ENCODE data around the gene DCC.

Gene DCC

DNA sequence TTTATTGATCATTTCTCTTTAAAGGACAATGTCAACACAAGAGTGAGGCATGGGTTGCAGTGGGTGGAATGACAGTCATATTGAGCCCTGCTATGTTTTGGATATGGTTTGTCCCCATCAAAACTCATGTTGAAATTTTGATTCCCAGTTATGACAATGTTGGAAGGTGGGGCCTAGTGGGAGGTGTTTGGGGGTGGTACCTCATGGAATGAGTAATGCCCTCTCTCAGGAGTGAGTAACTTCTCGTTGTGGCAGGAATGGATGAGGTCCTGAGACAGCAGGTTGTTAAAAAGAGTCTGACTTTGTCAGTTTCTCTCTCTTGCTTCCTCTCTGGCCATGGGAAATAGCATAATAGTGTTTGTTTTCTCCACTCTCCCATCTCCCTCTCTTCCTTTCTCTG is 345.3 kb downstream of the DCC start:
- peaks cover 4% of the 10 kb centered on the region for H3K9me3 Mint-ChIP-seq
- H3K4me3 Mint-ChIP-seq = no peak overlapping the region
- H3K36me3 Mint-ChIP-seq = no peaks in the 10 kb centered on the region
- no peak overlapping the region for H3K27ac Mint-ChIP-seq
- DNase-seq (ENCODE audit: low spot score in 2 of 2) = no peak
- H3K4me1 Mint-ChIP-seq = no peaks in the 10 kb centered on the region
- ATAC-seq = no peak

DNA sequence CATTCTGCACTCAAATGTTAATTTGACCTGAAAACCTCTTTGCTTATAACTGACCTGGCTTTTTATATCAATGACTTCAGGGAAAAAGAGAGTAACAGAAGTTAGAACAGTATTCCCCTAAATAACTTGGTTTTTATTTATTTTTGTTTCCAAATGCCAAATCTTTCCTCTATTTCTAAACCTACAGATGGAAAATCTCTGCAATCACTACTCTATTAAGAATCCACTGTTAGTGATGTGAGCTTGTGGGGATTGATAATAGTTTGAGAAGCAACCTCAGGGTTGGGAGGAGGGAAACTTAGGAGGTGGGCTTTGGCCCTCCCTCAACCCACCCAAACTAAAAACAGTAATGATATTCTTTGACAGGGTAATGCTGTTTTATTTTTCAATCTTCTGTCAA is 351.8 kb downstream of the DCC start:
- Mint-ChIP-seq H3K36me3 (no peaks in the 10 kb centered on the region), H3K4me1 (no peaks in the 10 kb centered on the region), H3K27ac (no peak overlapping the region), H3K9me3 (peaks cover 8% of the 10 kb centered on the region), H3K4me3 (no peak overlapping the region)
- ATAC-seq (no peak), DNase-seq (ENCODE audit: low spot score in 2 of 2) (no peak)

DNA sequence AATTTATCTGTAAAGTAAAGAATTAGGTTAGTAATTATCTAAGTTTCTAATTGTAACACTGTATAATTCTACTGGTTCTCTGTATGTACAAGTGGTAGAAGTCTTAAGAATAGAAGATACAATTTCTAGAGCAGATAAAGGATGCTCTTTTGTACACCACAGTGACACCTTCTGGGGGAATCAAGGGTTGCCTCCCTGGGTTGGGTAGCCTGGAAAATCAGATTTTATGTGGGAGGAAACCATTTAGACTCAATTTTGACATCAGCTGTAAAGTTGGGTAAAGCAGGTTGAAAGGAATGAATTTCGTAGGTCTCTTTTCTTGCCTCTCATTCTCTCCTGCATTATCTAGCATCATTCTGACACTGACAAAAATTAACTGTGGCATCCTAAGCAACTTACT is 354.8 kb downstream of the DCC start:
- no peak overlapping the region for H3K27ac Mint-ChIP-seq
- ATAC-seq (no peak), DNase-seq (ENCODE audit: low spot score in 2 of 2) (no peak)
- H3K9me3 Mint-ChIP-seq = peaks cover 6% of the 10 kb centered on the region
- no peak overlapping the region for H3K4me3 Mint-ChIP-seq
- H3K4me1 Mint-ChIP-seq = no peaks in the 10 kb centered on the region
- no peaks in the 10 kb centered on the region for H3K36me3 Mint-ChIP-seq

DNA sequence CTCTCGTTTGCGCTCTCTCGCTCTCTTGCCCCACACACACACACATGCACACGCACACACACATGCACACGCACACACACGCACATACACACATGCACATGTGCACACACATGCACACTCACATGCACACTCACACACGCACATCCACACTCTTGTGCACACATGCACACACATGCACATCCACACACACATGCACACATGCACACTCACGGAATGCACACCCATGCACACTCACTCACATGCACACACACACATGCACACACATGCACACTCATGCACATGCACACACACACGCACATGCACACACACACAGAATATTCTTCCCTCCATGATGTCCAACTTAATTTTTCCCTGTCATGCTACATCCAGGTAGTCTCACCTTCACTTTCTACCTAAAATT is 360.1 kb downstream of the DCC start:
- H3K27ac Mint-ChIP-seq = no peak overlapping the region
- H3K4me3 Mint-ChIP-seq = no peak overlapping the region
- H3K36me3 Mint-ChIP-seq = no peaks in the 10 kb centered on the region
- ATAC-seq (no peak), DNase-seq (ENCODE audit: low spot score in 2 of 2) (no peak)
- H3K9me3 Mint-ChIP-seq = peaks cover 8% of the 10 kb centered on the region
- no peaks in the 10 kb centered on the region for H3K4me1 Mint-ChIP-seq

DNA sequence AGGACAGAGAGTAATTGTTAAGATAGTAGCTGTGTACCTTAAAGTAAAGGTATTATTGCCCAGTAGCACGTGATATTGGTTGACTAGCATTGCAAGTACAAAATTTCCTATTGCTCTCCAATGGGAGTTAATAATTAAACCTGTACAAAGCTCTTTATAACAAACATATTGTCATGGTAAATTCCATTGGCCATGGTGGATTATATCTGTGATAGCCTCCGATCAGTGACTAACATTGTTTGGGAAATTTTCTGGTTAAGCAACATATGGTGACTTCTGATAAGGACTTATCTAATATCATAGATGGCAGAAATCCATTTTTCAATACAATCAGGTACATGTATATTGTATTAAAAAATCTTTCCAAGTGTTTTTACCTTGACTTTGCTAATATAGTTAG is 360.8 kb downstream of the DCC start:
- ATAC-seq (no peak), DNase-seq (ENCODE audit: low spot score in 2 of 2) (no peak)
- Mint-ChIP-seq H3K36me3 (no peaks in the 10 kb centered on the region), H3K27ac (no peak overlapping the region), H3K4me1 (no peaks in the 10 kb centered on the region), H3K9me3 (peaks cover 6% of the 10 kb centered on the region), H3K4me3 (no peak overlapping the region)

DNA sequence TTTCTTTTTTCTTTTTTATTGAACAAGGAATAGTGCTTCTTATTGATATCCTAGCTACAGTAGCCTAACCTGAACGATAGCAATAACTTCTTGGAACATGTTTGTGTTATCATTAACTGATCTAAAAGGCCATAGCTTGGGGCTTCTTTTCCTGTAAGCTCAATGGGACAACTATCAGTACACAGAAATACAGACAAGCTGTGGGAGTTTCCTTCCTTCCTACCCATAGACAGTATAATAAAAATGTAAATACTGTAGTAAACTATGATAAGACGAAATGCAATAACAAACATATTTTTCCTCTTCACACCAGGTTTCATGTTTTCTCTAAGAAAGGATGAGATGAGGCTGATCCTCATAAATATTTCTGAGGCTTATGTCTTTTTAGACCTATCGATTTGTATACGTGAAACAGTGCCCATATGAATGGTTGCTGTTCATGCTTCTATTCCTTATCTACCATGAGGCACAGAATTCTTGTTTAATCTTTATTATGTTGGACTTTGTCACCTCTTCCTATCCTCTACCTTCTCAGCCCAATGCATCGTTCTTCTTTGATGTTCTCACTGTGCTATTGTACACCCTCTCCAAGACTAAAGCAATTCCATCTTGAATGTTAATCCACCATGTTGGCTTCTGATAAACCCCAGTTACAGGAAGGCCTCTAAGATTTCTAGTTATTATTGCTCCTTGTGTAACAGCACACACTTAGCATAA is 361.4 kb downstream of the DCC start:
- Mint-ChIP-seq H3K27ac (no peak overlapping the region), H3K9me3 (peaks cover 6% of the 10 kb centered on the region), H3K4me3 (no peak overlapping the region), H3K4me1 (no peaks in the 10 kb centered on the region), H3K36me3 (no peaks in the 10 kb centered on the region)
- ATAC-seq (no peak), DNase-seq (ENCODE audit: low spot score in 2 of 2) (no peak)

DNA sequence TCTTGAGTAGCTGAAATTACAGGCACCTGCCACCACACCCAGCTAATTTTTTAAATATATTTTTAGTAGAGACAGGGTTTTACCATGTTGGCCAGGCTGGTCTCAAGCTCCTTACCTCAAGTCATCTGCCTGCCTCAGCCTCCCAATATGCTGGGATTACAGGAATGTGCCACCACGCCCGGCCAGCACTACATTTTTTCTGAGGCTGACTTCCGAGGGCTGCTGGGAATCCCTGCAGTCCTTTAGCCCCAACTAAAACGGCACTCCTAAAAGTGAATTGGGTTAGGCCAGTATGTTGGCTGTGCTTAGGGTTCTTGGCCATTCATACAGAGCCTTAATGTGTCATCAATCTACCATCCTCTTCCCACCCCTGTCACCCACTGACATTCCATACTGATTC is 375.4 kb downstream of the DCC start:
- H3K4me3 Mint-ChIP-seq = no peak overlapping the region

DNA sequence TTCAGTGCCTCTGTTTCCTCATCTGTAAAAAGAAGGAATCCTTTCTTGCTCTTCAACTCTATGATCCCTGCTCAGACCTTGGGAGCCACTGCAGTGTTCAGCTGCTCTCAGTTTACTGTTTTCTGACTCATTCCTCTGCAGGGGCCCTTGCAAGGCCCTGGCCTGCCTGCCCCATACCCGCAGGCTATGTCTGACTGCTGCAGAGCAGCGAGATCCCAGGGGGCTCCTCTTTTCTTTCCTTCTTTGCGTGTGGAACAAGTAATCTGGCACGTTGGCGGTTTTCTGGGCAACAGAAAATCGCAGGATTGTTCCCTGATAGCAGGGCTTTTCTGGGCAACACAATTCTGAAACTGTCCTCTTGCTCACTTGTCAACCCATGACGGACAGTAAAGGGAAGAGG is 376.0 kb downstream of the DCC start:
- Mint-ChIP-seq H3K9me3 (peaks cover 7% of the 10 kb centered on the region), H3K4me3 (no peak overlapping the region), H3K27ac (no peak overlapping the region), H3K36me3 (no peaks in the 10 kb centered on the region), H3K4me1 (no peaks in the 10 kb centered on the region)
- ATAC-seq (no peak), DNase-seq (ENCODE audit: low spot score in 2 of 2) (no peak)

More for the DNA sequence above, 375.4 kb downstream of the DCC start:
- ATAC-seq (no peak), DNase-seq (ENCODE audit: low spot score in 2 of 2) (no peak)
- H3K27ac Mint-ChIP-seq = no peak overlapping the region
- H3K4me1 Mint-ChIP-seq = no peaks in the 10 kb centered on the region
- H3K9me3 Mint-ChIP-seq = peaks cover 7% of the 10 kb centered on the region
- H3K36me3 Mint-ChIP-seq = no peaks in the 10 kb centered on the region

DNA sequence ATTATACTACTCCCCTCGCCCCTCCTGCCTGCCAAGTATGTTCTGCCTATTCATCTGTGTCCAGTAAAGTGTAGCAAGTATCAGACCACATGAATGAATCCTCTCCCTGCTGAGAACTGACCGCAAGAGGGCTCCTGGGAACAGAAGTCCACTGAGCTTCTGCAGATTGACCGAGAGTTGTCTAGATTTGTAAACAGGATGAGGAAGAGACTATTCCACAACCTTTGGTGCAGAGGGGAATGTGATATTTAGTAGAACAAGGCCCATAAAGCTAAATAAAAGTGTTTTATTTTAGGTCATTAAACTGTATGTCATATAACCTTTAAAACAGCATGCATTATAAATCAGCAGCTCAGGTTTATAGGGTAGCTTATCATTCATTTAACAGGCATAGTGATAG is 377.0 kb downstream of the DCC start:
- Mint-ChIP-seq H3K4me1 (no peaks in the 10 kb centered on the region), H3K36me3 (no peaks in the 10 kb centered on the region), H3K4me3 (no peak overlapping the region), H3K9me3 (peaks cover 7% of the 10 kb centered on the region), H3K27ac (no peak overlapping the region)
- ATAC-seq (no peak), DNase-seq (ENCODE audit: low spot score in 2 of 2) (no peak)

DNA sequence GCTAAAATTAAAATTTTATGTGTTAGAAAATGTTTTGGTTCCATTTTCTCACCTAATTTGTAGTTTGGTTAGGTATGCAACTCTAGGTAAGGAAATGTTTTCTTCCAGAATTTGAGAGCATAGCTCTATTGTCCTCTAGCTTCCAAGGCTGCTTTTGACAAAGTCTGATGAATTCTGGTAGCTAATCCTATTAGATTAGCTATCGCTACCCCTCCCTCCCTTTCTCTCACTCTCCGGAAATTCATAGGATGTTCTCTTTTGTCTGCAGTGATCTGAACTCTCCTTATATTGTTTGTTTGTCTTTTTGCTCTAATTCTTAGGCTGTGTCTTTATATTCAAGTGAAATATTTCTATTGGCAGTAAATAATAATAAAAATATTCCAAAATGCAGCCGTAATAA is 382.9 kb downstream of the DCC start:
- no peaks in the 10 kb centered on the region for H3K4me1 Mint-ChIP-seq
- no peak overlapping the region for H3K4me3 Mint-ChIP-seq
- H3K27ac Mint-ChIP-seq = no peak overlapping the region
- no peak for ATAC-seq
- peaks cover 12% of the 10 kb centered on the region for H3K9me3 Mint-ChIP-seq
- DNase-seq (ENCODE audit: low spot score in 2 of 2) = no peak
- H3K36me3 Mint-ChIP-seq = no peaks in the 10 kb centered on the region

DNA sequence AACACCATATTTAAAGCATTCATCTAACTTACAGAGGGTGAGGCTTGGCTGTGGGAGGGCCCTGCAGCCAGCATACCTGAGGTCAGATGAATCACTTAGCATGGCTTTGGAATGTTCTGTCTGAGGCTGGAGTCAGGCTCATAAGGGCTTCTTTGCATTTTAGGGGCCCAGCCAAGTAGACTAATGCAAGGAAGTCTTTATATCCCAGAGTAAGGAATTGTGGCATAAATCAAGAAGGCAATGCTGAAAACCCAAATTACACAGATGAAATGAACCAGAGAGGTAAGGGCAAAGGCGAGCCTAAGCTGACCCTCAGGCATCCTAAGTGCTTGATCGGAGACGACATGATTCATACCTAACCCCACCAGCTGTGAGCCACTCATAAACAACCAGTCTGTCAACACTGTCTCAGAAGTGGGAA is 383.6 kb downstream of the DCC start:
- Mint-ChIP-seq H3K4me3 (no peak overlapping the region), H3K27ac (no peak overlapping the region), H3K36me3 (no peaks in the 10 kb centered on the region), H3K4me1 (no peaks in the 10 kb centered on the region), H3K9me3 (peaks cover 16% of the 10 kb centered on the region)
- ATAC-seq = no peak
- no peak for DNase-seq (ENCODE audit: low spot score in 2 of 2)

DNA sequence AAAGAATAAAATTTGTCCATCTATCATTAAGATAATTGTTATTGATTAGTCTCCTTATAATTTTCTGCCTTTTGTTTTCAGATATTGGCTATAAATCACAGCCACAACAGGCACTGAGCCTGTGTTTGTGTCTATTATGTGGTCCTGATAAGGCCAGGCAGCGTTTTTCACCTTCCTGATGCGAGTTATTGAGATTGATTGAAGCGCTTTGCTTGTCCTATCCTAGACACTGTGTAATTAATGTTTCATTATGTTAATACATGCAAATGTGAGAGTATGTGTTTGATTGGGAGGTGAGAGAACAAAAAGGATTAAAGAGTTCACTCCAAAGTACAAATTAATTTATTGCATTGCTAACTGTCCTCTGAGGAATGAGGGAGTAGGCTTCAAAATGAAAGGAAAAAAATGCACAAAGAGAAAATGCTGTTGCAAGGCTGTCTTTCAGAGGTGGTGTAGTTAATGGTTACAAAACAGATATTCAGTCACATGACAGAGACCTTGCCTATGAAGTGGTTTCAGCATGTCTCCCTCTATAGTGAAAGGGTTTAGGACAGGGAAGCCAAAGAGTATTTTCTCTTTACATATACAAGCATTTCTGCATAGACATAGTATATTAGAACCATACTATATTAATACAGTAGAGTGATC is 391.1 kb downstream of the DCC start:
- no peak overlapping the region for H3K27ac Mint-ChIP-seq
- DNase-seq (ENCODE audit: low spot score in 2 of 2) (no peak), ATAC-seq (no peak)
- no peaks in the 10 kb centered on the region for H3K36me3 Mint-ChIP-seq
- peaks cover 9% of the 10 kb centered on the region for H3K9me3 Mint-ChIP-seq
- no peaks in the 10 kb centered on the region for H3K4me1 Mint-ChIP-seq
- no peak overlapping the region for H3K4me3 Mint-ChIP-seq

DNA sequence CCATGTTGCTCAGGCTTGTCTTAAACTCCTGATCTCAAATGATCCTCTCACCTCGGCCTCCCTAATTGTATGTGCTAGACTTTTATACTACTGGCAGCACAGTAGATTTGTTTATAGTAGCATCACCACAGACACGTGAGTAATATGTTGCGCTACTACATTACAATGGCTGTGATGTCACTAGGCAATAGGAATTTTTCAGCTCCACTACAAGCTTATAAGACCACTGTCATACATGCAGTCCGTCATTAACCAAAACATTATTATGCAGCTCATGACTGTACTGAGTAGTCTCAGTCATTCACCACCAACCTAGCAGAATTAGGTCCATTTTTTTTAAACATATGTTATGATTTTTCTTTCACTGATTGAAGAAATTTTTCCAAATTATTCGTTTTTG is 398.9 kb downstream of the DCC start:
- Mint-ChIP-seq H3K4me3 (no peak overlapping the region), H3K4me1 (no peaks in the 10 kb centered on the region), H3K27ac (no peak overlapping the region), H3K36me3 (no peaks in the 10 kb centered on the region), H3K9me3 (peaks cover 9% of the 10 kb centered on the region)
- no peak for ATAC-seq
- no peak for DNase-seq (ENCODE audit: low spot score in 2 of 2)

DNA sequence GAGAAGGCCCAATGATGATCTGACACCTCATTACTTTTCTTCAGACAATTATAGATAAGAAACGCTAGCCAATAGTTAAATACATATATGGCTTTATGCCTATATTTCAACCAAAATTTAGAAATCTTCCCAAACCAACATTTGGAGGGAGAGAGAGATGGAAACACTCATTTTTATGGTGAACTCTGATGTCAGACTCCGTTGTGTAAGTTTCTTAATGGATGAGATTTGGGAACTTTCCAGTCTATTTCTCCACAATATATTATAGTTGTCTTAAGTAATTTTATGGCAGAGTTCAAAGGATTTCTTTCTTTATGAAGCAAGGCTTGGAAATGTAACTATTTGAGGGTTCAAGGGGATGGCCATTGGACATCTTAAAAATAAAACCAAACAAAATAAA is 407.0 kb downstream of the DCC start:
- Mint-ChIP-seq H3K9me3 (peaks cover 8% of the 10 kb centered on the region), H3K4me1 (no peaks in the 10 kb centered on the region), H3K36me3 (no peaks in the 10 kb centered on the region), H3K27ac (no peak overlapping the region), H3K4me3 (no peak overlapping the region)
- DNase-seq (ENCODE audit: low spot score in 2 of 2) (no peak), ATAC-seq (no peak)

DNA sequence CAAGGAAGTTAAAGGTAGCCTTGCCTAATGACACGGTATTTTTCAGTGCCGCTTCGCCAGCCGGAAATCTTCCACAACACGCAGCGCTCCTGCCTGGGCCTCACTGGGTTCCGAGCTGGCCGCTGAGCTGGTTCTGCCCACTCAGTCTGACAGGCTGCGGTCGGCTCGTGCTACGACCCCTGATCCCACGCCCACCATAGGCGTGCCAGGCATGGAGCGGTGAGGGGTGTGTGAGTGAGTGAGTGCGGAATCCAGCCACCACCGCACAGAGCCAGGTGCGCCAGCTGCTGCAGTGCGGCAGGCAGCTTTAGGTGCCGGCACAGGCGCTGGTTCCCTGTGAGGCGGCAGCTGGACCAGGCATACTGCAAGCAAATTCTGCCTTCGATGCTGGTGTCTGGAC is 407.9 kb downstream of the DCC start:
- H3K9me3 Mint-ChIP-seq = peaks cover 8% of the 10 kb centered on the region
- no peak for ATAC-seq
- no peaks in the 10 kb centered on the region for H3K4me1 Mint-ChIP-seq
- no peak overlapping the region for H3K4me3 Mint-ChIP-seq
- H3K27ac Mint-ChIP-seq = no peak overlapping the region
- DNase-seq (ENCODE audit: low spot score in 2 of 2) = no peak
- no peaks in the 10 kb centered on the region for H3K36me3 Mint-ChIP-seq

DNA sequence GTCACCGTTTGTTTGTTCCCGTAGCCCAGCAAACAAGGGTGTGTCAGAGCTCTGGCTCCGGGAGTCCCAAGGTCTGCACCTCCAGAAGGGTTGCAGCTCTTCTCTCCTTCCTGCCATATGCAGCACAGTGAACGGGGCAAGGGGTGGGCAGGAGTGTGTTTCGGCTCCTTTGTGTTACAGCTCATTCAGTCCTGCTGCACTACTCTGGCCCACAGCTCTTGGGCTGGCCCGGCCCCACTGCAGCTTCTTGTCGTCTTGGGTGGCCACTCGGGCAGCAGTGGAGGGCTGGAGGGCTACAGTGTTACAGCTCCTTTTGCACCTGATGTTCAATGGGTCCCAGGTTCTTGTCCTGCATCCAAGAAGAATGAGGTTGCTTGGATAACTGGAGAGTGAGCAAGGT is 408.3 kb downstream of the DCC start:
- Mint-ChIP-seq H3K9me3 (peaks cover 8% of the 10 kb centered on the region), H3K4me3 (no peak overlapping the region), H3K27ac (no peak overlapping the region), H3K4me1 (no peaks in the 10 kb centered on the region), H3K36me3 (no peaks in the 10 kb centered on the region)
- no peak for ATAC-seq
- no peak for DNase-seq (ENCODE audit: low spot score in 2 of 2)
